Prostate gland (tissue), 2 donors: ENCODE data around the gene TSPAN14.

Source experiments
- POLR2A ChIP-seq: fragments of 450-650 bp; IDR thresholded peaks from one replicate; pipeline ENCODE4 v1.6.1; 2016; ENCODE audit warnings: antibody characterized with exemption, mild to moderate bottlenecking
- TF ChIP-seq, protein P1 (sequence below), 4 experiments: fragments of 200-600 bp in 2 of 4; fragments of 450-650 bp in 2 of 4; sonication (generic) in 2 of 4; IDR thresholded peaks; 1 replicate in 3 of 4; 2 replicates in 1 of 4; pipeline ENCODE4 v1.5.1; 2016 to 2019; ENCODE audit warnings: antibody characterized with exemption in 4 of 4, mild to moderate bottlenecking in 2 of 4, moderate library complexity in 2 of 4

DNA sequence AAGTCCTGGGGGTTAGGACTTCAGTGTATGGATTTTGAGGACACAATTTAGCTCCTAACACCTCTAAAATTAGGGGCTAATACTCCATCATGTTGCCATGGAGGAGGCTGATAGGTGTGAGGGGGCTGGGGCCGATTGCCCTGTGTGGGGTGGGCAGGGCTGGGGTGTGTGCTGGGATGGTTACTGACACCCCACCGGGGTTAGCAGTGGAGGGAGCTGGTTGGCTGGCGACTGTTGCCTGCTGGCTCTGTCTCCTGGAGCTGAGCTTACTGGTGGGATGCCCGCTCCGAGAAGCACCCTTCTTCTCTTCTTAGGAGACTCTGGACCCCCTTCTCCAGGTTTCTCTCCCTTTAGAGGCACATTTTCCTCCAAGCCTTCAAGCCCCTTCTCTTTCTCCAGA lies 61.4 kb downstream of the TSPAN14 start:
- TF ChIP-seq POLR2A = no peak
- TF ChIP-seq, protein P1, sequence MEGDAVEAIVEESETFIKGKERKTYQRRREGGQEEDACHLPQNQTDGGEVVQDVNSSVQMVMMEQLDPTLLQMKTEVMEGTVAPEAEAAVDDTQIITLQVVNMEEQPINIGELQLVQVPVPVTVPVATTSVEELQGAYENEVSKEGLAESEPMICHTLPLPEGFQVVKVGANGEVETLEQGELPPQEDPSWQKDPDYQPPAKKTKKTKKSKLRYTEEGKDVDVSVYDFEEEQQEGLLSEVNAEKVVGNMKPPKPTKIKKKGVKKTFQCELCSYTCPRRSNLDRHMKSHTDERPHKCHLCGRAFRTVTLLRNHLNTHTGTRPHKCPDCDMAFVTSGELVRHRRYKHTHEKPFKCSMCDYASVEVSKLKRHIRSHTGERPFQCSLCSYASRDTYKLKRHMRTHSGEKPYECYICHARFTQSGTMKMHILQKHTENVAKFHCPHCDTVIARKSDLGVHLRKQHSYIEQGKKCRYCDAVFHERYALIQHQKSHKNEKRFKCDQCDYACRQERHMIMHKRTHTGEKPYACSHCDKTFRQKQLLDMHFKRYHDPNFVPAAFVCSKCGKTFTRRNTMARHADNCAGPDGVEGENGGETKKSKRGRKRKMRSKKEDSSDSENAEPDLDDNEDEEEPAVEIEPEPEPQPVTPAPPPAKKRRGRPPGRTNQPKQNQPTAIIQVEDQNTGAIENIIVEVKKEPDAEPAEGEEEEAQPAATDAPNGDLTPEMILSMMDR (IDR thresholded peaks at IDR 0.05) = no peak
